AG04449 (cell line): ENCODE data around the gene GRID1.

ENCODE experiments used
- CTCF ChIA-PET: fragments of 350-600 bp; formaldehyde crosslinking; extraction: SDS; loops from one replicate; lab custom pipeline; 2021; ENCODE audit warnings: antibody characterized with exemption; lab: Yijun Ruan, JAX
- POLR2A ChIA-PET: fragments of 400-600, 350-600 bp; formaldehyde crosslinking; extraction: SDS; loops from one replicate; lab custom pipeline; 2020; ENCODE audit warnings: antibody characterized with exemption, inconsistent platforms; lab: Yijun Ruan, JAX
- DNase-seq: peaks from one replicate; pipeline ENCODE4 v3.0.0-alpha.2; 2010; ENCODE audit warnings: low read depth, low spot score
- H3K4me3 ChIP-seq: 2 replicates; pipeline ENCODE4 v1.5.1; 2011; ENCODE audit warnings: low read depth, mild to moderate bottlenecking, control low read depth, low read length
- TF ChIP-seq, protein P1 (sequence below): IDR thresholded peaks from one replicate; pipeline ENCODE4 v1.5.1; 2011; ENCODE audit warnings: mild to moderate bottlenecking, moderate library complexity, low read length, control low read depth, inconsistent platforms; ENCODE audit not compliant: insufficient read depth; ENCODE audit errors: missing control alignments

Gene GRID1

DNA sequence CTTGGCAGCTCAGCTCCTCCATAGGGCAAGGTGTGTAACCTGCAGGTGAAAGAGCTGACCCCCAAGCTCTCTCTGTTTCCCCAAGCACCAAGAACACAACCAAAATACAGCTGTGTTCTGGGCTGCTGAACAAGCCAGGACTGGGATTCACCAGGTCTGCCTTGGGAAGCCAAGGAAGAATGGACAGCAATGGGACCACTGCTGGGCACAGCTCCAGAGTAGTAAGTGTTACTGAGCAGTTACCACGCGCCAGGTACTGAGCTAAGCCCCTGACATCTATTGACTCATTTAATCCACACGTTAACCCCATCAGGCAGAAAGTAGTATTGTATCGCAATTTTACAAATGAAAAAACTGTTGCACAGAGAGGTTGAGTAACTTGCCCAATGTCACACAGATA lies 168.3 kb downstream of the GRID1 start:
- CTCF ChIA-PET = no interaction called here
- no peak for DNase-seq
- H3K4me3 ChIP-seq = no peak overlapping the region
- POLR2A ChIA-PET = no interaction called here
- TF ChIP-seq, protein P1, sequence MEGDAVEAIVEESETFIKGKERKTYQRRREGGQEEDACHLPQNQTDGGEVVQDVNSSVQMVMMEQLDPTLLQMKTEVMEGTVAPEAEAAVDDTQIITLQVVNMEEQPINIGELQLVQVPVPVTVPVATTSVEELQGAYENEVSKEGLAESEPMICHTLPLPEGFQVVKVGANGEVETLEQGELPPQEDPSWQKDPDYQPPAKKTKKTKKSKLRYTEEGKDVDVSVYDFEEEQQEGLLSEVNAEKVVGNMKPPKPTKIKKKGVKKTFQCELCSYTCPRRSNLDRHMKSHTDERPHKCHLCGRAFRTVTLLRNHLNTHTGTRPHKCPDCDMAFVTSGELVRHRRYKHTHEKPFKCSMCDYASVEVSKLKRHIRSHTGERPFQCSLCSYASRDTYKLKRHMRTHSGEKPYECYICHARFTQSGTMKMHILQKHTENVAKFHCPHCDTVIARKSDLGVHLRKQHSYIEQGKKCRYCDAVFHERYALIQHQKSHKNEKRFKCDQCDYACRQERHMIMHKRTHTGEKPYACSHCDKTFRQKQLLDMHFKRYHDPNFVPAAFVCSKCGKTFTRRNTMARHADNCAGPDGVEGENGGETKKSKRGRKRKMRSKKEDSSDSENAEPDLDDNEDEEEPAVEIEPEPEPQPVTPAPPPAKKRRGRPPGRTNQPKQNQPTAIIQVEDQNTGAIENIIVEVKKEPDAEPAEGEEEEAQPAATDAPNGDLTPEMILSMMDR = no peak

- POLR2A ChIA-PET = no interaction called here
- CTCF ChIA-PET = no interaction called here
- DNase-seq = no peak
- TF ChIP-seq, protein P1 = no peak
- no peak overlapping the region for H3K4me3 ChIP-seq
Observed at GRCh38 chr10:86197166-86197790, 169.3 kb downstream of the GRID1 start.

- TF ChIP-seq, protein P1 = no peak
- no peak overlapping the region for H3K4me3 ChIP-seq
- ChIA-PET CTCF (no interaction called here), POLR2A (no interaction called here)
- no peak for DNase-seq
Observed at GRCh38 chr10:86195521-86196157, 171.0 kb downstream of the GRID1 start.

GRCh38 chr10:86194684-86195083 lies 171.9 kb downstream of the GRID1 start:
- CTCF ChIA-PET = no interaction called here
- POLR2A ChIA-PET = no interaction called here
- no peak overlapping the region for H3K4me3 ChIP-seq
- TF ChIP-seq, protein P1 = no peak
- no peak for DNase-seq

DNA sequence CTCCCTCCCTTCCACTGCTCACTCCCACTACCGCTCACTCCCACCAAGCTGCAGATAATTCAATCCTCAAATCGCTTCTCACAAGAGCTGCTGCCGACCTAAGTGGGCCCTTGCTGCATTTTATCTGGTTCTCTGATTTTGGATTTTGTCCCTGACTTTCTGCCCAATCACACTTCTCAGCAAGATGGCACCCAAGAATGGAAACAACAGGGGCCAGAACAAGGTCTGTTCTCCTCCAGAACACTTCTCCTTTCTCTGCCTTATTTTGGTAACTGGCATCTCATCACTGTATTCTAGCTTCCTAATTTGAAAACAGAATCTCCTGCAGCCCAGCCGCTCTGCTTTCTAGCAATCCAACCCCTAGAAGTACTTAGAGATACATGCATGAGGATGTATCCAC lies 172.8 kb downstream of the GRID1 start:
- DNase-seq = no peak
- ChIA-PET POLR2A (no interaction called here), CTCF (no interaction called here)

DNA sequence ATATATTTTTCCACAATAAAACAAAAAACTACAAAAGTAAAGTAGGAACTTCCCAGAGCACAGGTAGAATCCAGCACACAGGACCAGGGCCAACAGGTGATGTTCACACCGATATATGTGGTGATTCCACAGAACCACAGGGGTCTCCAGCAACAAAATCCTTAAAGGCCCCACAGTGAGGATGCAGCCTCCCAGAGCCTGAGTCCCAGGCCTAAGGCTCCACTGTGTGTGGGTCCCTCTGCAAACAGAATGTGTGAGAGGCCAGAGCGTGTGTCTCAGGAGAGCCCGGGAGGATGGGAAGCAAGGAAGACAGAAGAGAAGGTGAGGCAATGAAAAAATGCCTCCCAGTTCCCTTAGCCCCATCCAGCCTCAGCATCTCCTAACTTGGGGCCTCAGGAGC lies 173.9 kb downstream of the GRID1 start:
- TF ChIP-seq, protein P1 = no peak
- H3K4me3 ChIP-seq = no peak overlapping the region
- no peak for DNase-seq
- ChIA-PET POLR2A (no interaction called here), CTCF (no interaction called here)

More for the DNA sequence above, 172.8 kb downstream of the GRID1 start:
- TF ChIP-seq, protein P1 = no peak
- H3K4me3 ChIP-seq = no peak overlapping the region
